Suppressor macrophage treated with lipopolysaccharide for 4 hours (primary cell): ENCODE data around the gene PPP1R15A.
"Not testable (repeated sequence)": the region's sequence is repeated elsewhere in the genome, so short reads cannot be mapped to it uniquely, and the experiment has no call there.

Source experiments
- DNase-seq: peaks from one replicate; pipeline ENCODE4 v3.0.0-alpha.2; 2020

The PPP1R15A gene

DNA sequence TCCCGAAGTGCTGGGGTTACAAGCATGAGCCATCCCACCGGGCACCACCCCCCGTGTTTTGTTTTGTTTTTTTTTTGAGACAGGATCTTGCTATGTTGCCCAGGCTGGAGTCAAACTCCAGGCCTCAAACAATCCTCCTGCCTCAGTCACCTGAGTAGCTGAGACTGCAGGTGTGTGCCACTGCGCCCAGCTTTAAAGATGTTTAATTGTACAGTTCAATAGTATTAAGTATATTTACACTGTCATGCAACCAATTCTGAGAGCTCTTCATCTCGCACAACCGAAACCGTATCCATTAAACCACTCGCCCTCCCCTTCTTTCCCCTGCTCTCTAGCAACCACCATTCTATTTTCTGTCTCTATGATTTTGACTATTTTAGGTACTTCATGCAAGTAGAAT, 43.5 kb downstream of the PPP1R15A start:
- no peak for DNase-seq

DNA sequence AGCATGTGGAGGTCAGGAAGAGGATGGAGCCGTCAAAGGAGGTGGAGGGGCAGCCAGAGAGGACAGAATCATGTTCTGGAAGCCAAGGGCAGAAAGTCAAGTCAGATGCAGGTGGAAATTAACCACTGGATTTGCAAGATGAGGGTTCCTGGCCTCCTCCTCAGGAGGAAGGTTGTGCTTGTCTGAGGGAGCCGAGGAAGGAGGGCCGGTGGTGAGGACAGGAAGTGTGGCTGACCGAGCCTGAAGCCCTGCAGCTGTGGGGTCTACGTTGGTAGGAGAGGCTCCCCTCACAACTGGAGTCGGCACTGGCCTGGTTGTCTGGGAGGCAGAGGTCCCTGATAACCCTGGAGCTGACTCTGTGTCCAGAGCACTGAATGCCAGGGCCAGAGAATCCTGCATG, 45.9 kb downstream of the PPP1R15A start:
- DNase-seq: no peak

DNA sequence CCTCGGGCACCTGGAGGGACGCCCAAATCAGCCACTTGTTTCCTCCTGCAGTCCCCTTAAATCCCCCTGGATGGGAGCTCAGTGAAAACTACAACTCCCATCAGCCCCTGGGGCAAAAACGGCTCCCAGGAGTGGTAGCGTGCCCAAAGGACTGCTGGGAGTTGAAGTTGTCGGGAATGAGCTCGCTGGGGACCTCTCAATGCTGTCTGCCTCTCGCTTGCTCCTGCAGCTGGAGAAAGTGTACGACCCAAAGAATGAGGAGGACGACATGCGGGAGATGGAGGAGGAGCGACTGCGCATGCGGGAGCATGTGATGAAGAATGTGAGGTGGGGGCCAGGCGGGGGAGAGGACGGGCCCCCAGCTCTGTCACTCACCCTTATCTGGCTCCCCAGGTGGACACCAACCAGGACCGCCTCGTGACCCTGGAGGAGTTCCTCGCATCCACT, 46.6 kb downstream of the PPP1R15A start:
- DNase-seq: no peak

- not testable (repeated sequence) for DNase-seq
Measured at GRCh38 chr19:48919271-48919670, 47.0 kb downstream of the PPP1R15A start.

GRCh38 chr19:48920949-48921348, 48.7 kb downstream of the PPP1R15A start:
- no peak for DNase-seq

DNA sequence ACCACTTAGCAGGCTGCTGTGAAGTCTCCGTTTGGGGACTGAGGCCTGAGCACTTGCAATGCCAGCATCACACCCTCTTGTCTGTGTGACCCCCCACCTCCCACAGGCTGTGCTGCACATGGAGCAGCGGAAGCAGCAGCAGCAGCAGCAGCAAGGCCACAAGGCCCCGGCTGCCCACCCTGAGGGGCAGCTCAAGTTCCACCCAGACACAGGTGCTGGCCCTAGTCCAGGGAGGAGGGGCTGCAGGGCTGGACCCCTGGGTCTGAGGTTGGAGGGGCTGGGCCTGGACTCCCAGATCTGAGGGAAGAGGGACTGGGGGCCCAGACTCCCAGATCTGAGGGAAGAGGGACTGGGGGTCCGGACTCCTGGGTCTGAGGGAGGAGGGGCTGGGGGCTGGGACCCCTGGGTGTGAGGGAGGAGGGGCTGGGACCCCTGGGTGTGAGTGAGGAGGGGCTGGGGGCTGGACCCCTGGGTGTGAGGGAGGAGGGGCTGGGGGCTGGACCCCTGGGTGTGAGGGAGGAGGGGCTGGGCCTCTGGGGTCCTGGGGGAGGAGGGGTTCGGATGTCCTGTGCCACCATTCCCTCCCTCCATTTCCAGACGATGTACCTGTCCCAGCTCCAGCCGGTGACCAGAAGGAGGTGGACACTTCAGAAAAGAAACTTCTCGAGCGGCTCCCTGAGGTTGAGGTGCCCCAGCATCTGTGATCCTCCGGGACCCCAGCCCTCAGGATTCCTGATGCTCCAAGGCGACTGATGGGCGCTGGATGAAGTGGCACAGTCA, 49.7 kb downstream of the PPP1R15A start:
- DNase-seq: no peak

DNA sequence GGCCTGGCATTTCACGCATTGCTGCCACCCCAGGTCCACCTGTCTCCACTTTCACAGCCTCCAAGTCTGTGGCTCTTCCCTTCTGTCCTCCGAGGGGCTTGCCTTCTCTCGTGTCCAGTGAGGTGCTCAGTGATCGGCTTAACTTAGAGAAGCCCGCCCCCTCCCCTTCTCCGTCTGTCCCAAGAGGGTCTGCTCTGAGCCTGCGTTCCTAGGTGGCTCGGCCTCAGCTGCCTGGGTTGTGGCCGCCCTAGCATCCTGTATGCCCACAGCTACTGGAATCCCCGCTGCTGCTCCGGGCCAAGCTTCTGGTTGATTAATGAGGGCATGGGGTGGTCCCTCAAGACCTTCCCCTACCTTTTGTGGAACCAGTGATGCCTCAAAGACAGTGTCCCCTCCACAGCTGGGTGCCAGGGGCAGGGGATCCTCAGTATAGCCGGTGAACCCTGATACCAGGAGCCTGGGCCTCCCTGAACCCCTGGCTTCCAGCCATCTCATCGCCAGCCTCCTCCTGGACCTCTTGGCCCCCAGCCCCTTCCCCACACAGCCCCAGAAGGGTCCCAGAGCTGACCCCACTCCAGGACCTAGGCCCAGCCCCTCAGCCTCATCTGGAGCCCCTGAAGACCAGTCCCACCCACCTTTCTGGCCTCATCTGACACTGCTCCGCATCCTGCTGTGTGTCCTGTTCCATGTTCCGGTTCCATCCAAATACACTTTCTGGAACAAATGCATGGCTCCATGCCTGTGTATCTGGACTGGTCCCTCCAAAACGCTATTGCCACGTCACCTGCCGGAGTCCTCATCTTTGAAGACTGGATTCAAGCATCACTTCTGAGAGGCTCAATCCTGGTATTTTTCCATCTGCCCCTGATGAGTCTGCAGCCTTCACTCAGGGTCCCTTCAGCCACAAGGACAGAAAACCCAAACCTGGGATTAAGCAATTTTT, 50.6 kb downstream of the PPP1R15A start:
- DNase-seq: no peak

DNA sequence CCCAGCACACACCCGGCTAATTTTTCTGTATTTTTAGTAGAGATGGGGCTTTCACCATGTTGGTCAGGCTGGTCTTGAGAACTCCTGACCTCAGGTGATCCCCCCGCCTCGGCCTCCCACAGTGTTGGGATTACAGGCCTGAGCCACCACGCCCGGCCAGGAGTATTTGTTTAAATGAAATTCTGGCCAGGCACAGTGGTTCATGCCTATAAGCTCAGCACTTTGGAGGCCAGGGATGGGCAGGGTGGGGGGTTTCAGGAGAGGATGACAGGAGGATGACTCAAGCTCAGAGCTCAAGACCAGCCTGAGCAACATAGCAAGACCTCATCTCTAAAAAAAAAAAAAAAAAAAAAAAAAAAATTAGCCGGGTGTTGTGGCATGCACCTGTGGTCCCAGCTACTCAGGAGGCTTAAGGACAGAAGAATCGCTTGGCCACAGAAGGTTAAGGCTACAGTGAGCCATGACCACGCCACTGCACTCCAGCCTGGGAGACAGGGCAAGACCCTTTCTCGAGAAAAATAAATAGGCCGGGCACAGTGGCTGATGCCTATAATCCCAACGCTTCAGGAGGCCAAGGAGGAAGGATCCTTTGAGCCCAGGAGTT, 53.1 kb downstream of the PPP1R15A start:
- DNase-seq: peak; percentile 63
